HG02981 (cell line): ENCODE data around the gene FOXD4L3.
A peak's percentile ranks its signal among the peaks of the same experiment; 100 is the strongest.
"Not testable (repeated sequence)": the region's sequence is repeated elsewhere in the genome, so short reads cannot be mapped to it uniquely, and the experiment has no call there.

Experiments
- ATAC-seq: cut with Tn5 transposase; IDR thresholded peaks from one replicate; pipeline ENCODE4 v1.9.1; 2021; ENCODE audit warnings: mild to moderate bottlenecking, moderate library complexity; ENCODE audit not compliant: unreplicated experiment

The FOXD4L3 gene

DNA sequence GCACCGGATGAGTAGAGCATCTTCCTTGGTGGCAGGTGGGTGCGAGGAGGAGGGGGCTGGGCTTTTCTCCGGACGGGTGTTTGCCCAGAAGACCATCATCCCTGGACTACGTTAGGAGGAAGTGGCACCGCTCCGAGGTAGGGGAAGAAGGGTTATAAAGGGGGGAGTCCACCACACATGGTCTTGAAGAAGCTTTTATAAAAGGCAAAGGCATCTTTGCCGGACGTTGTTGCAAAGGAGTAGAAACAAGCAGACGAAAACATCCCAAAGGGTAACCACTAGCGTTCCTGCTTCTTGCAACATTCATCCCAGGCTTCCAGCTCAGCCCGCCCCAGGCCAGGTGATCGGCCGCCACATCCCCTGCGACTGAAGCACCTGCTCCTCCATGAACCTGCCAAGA, at the start of gene FOXD4L3:
FOXD4L3 (plus strand) TSS at position 301 of the 400 bp plus-strand sequence; CDS start at position 386, 85 bp downstream.
- not testable (repeated sequence) for ATAC-seq

DNA sequence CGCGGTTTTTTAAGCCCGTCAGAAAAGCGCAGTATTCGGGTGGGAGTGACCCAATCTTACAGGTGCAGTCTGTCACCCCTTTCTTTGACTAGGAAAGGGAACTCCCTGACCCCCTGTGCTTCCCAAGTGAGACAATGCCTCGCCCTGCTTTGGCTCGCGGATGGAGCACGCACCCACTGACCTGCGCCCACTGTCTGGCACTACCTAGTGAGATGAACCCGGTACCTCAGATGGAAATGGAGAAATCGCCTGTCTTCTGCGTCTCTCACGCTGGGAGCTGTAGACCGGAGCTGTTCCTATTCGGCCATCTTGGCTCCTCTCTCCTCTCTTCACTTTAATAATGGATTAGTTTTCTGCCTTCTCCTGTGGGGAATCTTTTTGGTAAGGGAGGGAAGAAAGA, 21.6 kb upstream of the FOXD4L3 start:
- not testable (repeated sequence) for ATAC-seq

DNA sequence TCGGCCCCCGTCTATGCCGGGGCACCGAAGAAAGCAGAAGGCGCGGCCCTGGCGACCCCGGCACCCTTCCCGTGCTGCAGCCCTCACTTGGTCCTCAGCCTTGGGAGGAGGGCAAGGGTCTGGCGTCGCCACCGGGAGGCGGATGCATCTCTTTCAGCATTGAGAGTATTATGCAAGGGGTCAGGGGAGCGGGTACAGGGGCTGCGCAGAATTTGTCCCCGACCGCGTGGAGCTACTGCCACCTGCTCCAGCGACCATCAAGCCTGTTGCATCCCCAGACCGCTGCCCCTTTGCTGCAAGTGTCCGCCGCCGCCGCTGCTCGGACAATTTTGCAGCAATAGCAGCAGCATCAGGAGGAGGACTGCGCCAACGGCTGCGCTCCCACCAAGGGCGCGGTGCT, 1.1 kb downstream of the FOXD4L3 start:
- ATAC-seq: not testable (repeated sequence)

DNA sequence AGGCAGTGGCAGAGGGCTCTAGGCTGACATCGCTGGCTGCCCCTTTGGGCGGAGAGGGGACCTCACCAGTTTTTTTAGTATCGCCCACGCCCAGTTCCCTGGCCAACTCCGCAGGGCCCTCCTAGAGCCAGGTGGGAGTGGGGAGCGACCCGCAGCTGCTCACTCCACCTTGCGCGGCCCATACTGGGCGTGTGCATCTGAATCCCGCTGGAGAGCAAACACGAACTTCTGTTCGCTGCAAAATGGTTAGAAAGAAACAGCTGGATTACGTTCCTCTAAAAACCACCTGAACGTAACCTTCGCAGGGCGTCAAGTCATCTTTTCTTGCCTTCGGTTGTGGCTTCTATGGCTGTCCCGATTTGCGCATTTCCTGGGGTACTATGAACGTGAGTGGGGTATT, 1.5 kb downstream of the FOXD4L3 start:
- ATAC-seq: not testable (repeated sequence)

DNA sequence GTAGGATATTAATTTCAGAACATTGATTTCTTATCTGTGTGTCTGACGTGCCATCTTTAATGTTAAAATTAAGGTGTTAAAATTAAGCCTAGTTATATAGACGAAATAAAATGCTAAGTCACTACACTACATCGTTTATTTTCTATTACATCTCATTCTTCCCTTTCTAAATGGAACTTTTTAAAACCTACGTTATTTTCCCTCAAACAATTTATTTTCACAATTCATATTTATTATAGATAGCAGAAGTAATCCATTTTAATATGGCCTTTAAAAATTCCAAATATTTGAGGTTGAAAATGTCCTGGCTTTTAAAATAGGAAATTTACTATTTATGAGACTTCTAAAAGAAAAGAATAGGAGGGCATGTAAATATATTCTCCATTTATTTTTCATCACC, 2.1 kb downstream of the FOXD4L3 start:
- ATAC-seq: not testable (repeated sequence)

DNA sequence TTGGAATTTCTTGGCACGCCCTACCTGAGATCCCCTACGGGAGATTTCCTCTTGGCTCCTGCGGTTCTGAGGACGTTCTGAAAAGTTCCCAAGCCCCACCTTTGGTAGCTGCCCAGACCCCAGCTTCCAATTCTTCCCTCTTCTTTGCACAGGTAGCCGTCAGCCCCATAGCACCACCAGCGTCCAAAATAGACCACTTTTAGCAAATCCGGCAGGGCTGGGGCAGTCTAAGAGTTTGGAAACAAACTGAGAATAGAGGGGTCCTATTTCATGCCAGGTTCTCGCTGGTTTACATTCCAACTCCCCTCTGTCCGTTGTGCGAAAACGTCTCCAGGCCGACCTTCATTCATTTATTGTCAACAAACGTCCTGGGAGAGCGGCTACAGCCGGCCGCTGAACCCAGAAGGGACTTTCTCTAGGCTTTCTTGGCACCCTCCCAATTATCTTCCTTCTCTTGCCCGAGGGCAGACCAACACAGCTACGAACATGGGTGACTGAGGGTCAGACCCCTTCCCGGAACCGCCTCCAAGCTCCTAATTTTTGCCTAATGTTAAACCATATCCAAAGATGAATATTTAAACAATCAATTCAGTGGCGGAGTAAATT, 3.1 kb downstream of the FOXD4L3 start:
- not testable (repeated sequence) for ATAC-seq

DNA sequence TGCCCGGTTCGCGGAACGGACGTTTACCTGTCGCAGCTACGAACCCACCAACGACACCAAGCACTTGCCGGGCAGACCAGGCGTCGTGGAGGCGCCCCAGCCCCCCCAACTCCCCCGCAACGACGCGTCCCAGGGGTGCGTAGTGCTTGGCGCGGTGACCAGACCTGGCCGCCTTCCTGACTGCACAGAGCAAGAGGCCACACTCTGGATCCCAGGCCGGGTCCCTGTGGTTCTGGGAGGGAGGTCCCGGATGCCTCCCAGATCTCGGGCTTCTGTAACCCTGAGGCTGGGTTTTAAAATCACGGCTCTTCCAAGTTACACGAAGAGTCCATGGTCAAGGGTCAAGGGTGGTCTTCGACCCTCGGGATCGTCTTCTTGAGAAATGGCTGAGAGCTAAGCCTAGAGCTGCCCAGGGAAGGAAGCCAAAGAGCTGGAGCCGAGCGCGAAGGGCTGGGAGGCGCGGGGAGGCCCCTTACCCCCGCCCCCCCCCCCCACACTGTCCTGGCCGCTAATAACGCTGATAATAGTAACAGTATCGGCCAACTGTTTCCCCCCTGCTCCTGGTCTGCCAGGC, 3.8 kb downstream of the FOXD4L3 start:
- ATAC-seq: not testable (repeated sequence)

DNA sequence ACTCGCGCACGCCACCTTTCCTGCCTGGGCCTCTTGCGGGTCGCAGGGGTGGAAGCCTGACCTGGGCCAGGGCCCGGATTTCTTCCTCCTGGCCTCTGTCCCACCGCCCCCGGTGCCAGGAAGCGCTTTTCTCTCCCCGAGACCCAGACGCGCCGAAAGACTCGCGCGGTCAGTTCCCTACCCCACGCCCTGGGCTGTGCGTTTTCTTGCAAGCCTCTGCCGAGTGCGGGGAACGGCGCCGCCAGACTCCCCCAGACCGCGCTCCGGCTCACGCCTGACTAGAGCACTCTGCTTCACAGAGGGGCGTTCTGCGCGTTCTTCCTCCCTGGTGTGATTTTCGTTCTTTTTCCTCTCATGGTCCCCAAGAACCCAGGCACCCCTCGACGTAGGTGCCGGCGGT, 4.5 kb downstream of the FOXD4L3 start:
- not testable (repeated sequence) for ATAC-seq

DNA sequence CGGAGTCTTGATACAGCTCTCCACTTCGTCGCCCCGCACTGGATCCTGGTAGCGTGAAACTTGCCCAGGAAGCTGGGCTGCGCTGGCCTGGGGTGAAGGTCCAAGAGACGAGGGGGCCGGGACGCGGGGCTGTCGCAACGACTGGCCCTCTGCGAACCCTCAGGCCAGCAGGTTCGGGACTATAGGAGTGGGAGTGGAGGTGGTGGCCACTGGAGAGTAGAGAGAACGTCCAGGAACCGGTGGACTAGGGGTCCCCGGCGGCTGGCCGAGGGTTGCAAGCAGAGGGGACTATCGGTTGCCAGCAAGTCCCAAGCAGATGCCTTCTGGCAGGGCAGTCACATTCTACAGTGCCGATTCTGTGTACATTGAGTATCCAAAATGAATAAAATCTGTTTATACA, 5.0 kb downstream of the FOXD4L3 start:
- not testable (repeated sequence) for ATAC-seq

DNA sequence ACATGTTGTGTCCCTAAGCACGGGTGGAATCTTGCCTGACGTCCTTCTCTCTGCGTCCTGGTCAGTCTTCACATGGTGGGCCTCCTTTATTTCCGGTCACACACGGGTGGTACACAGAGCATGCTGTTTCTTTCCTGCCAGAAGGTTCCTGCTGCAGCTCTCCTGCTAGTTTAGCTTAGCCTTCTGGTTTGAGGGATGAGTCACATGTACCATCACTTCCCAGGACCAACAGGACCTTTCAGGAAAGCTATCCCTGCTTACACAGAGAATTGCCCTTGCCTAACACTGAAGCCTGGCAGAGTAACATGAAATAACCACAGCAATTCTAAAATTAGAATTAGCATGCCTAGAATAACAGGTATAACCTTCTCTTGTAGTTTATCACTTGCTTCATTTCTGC, 8.5 kb downstream of the FOXD4L3 start:
- not testable (repeated sequence) for ATAC-seq

DNA sequence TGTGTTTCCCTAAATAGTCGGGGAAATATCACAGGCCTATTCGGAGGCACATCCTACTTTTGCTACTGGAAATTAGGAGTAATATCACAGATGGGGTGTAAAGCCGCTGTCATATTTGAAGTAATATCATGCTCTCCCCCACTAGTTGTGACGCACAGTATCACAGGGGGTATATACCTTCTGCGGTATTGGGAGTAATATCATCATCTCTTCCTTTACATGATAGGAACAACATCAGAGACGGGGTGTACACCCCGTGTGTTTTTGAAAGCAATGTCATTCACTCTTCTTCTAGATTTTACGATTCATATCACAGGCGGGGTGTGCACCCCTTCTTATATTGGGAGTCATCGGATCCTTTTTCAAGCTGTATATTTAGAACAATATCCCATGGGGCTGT, 15.5 kb downstream of the FOXD4L3 start:
- ATAC-seq: not testable (repeated sequence)

DNA sequence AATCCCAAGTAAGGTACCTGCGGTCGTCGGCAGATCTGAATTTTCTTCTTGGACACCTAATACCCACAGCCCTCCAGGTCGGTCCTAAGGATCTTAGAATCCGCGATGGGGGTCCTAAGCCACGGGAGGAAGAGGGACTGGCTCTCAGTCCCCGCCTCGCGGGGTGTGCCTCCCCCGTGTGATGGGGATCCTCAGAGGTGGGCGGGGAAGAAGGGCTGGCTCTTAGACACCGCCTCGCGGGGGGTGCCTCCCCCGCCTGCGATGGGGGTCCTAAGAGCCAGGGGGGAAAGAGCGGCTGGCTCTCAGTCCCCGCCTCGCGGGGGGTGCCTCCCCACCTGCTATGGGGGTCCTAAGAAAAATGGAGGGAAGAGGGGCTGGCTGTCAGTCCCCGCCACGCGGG, 21.1 kb downstream of the FOXD4L3 start:
- ATAC-seq: not testable (repeated sequence)

DNA sequence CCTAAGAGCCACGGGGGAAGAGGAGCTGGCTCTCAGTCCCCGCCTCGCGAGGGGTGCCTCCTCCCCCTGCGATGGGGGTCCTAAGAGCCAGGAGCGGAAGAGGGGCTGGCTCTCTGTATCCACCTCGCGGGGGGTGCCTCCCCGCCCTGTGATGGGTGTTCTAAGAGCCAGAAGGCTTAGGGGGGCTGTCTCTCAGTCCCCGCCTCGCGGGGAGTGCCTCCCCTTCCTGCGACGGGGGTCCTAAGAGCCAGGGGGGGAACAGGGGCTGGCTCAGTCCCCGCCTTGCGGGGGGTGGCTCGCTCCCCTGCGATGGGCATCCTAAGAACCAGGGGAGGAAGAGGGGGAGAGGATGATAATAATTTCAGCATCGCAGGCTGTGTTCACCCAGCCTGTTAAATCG, 21.9 kb downstream of the FOXD4L3 start:
- ATAC-seq: not testable (repeated sequence)

DNA sequence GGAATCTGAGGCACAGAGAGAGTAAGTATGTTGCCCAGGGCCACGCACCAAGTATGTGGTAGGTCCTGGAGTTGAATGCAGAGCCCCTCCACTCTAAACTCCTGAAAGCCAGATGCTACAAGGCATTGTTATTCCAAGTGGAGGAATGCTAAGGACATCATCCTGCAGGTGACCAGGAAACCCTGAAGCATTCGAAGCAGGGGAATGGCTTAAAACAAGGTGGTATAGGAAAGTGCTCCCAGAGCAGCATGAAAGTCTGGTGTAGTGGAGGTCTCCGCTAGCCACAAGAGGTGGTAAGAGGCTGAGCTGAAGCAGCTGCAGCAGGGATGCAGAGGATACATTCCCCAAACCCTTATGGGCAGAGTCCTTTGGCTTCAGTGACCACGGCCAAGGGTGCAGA, 26.4 kb downstream of the FOXD4L3 start:
- ATAC-seq: not testable (repeated sequence)

DNA sequence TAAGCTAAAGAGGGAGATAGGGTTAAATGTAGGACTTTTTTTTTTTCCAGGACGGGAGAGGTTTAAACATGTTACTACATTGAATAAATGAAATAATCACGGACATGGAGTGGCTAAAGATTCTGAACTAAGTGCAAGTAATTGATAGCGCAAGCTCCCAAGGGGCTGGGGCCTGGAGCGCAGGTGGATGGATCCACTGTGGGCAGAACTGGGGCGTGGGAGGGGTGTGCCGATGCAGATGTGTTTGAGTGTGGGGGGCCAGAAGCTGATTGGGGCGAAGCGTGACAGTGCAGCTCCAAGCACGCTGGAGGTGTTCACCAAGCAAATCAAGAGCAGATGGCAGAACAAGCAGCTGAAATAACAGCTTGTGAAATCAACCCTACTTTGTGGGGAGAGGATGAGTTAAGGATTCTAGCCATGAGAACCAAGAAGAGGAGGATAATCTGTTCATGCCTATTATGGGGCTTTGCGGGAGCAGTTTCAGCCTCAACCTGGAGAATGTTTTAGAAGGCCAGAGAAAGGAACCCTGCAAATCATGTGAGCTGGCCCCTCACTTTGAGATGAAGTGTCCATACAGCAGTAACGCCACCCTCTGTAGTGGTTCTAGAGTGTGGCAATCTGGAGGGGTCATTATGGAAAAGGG, 28.0 kb downstream of the FOXD4L3 start:
- ATAC-seq: not testable (repeated sequence)

DNA sequence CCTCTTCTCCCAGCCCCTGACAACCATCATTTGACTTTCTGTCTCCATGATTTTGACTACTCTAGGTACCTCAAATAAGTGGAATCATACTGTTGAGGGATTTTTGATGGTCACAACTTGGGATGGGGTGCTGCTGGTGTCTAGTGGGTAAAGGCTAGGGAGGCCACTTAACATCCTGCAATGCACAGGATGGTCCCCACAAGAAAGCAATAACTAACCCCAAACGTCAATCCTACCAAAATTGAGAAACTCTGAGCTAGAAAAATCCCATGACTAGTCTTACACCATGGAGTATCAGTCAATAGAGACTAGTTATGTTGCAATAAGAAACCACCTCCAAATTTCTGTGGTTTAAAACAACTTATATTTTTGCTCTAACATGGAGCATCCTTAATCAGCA, 29.5 kb downstream of the FOXD4L3 start:
- ATAC-seq: not testable (repeated sequence)

DNA sequence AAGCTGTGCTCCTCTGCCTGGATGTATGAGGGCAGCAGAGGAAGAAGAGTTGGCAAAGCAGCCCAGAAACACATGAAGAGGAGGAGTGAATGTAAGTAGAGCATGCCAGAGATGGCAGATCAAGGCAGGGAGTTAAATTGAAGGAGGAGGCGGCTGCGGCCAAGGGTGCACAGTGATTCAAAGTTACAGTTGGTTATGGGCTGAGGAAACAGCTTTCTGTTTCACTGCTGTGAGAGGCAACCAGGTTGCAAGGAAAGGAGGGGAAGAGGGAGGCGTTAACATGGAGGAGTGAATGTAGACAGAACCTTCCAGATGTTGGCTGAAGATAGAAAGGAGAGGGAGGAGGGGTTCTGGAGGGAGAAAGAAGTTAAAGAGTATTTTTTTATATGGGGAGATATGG, 33.3 kb downstream of the FOXD4L3 start:
- ATAC-seq: not testable (repeated sequence)

DNA sequence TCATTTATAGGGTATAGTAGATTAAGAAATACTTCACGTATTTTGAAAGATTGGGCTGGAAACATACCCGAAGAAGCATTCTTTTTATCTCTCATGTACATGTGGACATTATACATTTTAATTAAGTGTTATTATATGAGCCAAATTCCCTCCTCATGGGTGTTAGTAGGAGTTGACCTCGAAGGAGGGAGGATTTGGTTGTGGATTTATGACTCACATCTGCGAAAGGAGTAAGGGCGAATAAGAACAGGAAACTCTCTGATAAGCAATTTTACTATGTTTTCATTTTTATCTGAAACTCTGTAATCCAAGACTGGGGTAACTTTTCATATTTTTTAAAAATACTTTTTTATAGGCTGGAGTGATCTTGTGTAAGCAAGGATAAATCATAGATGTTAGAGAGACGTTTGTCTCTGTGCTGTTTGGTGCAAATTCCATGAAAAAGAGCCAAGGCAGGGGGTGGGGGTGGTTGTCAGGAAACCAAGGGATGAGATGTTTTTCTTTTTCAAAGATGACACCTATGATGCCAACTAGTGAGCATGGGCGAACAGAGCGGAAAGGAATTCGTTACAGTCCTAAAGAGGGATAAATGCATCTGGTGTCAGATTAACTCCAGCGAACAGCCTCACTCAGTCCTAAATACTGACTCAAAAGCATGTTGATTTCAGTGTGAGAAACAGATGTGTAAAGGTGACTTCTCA, 34.1 kb downstream of the FOXD4L3 start:
- ATAC-seq: not testable (repeated sequence)

DNA sequence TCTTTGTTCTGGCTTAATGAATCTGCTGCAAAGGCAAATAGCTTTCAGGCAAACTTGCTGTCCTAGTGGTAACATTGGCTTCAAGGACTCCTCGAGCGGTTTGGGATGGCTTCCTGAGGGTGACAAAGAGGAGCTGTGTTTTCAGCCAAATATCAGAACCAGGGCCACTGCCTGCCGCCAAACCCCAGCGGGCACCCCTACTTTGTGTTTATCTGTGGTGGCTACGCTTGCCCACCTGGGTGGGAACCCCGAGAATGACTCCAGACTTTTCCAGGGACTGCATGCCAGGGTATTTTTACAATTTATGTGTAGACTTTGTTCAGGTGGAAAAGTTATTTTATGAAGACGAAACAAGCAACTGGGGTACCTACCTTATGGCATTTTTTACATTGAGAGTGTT, 35.3 kb downstream of the FOXD4L3 start:
- ATAC-seq: not testable (repeated sequence)

DNA sequence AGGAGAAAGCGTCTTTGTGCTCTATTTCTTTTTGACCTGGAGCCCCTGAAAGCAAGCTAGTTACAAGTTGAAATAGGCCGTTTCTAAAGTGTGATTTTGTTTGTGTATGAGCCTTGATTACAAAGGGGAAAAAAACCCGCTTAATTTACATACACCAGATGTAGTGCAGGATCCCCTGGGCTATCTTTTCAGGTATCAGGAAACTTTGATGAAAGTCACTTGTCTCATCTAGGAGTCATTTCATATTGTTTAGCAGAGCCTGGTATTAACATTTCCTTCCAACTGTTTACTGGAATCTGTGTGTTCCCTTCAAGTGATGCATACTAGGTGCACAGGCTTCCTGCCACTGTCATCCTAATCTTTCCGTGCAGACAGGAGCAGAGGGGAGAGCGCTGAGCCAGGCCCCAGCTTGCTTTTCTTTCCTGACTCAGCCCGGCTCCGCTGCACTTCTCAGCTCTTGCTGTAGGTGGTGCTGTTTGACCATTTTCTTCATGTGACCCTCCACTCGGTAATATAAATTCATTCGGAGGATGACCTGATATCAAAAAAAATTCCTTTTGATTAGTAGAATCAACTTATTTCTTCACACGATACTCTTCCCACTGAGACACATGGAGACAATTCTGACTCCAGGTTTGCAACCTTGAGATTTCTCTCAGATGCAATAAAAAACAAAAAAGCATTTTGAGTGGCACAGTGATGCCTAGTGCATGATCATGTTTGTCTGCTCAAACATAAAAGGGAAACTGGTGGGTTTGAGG, 39.8 kb downstream of the FOXD4L3 start:
- ATAC-seq: peak; percentile 73

DNA sequence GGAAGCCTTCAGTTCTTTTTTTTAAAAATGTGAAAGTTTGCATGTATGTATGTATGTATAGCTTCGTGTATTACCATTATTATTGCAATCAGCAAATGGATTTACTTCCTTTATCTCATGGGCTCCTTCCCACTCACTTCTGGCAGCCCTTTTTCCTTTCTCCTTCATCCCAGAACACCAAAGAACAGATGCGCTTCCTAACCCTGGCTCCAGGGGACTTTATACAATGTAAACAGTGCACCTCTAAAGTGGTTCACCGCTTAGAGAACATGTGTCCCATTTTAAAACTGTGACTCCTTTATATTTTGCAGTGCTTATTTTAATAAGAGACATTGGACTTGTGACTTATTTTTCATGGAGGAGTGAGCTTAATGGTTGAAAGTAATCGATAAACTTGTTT, 40.6 kb downstream of the FOXD4L3 start:
- not testable (repeated sequence) for ATAC-seq
